RPMI8226 (cell line): ENCODE results near the gene BANK1.
A peak's percentile ranks its signal among the peaks of the same experiment; 100 is the strongest.

ENCODE experiments used
- DNase-seq: peaks from one replicate; pipeline ENCODE4 v3.0.0-alpha.2; 2015

BANK1 gene

GRCh38 chr4:101790521-101791181 lies at the start of gene BANK1:
Gene BANK1, plus strand, starts transcription at chr4:101790730. Its CDS starts 151 bp downstream, at chr4:101790881.
- DNase-seq, result peak; percentile 79

GRCh38 chr4:101753721-101754120 lies 36.8 kb upstream of the BANK1 start:
- no peak for DNase-seq

- DNase-seq, result no peak
Observed at GRCh38 chr4:101756181-101756580, 34.3 kb upstream of the BANK1 start.

- DNase-seq, result no peak
Observed at GRCh38 chr4:101761405-101761804, 29.1 kb upstream of the BANK1 start.

GRCh38 chr4:101762025-101762424 lies 28.5 kb upstream of the BANK1 start:
- no peak for DNase-seq

GRCh38 chr4:101762534-101762933 lies 28.0 kb upstream of the BANK1 start:
- no peak for DNase-seq

- no peak for DNase-seq
Observed at GRCh38 chr4:101763576-101763975, 27.0 kb upstream of the BANK1 start.

- DNase-seq, result no peak
Observed at GRCh38 chr4:101774807-101775206, 15.7 kb upstream of the BANK1 start.

GRCh38 chr4:101777431-101777830 lies 13.1 kb upstream of the BANK1 start:
- no peak for DNase-seq

GRCh38 chr4:101780284-101780683 lies 10.2 kb upstream of the BANK1 start:
- DNase-seq, result no peak

GRCh38 chr4:101782546-101782945 lies 8.0 kb upstream of the BANK1 start:
- DNase-seq, result no peak

GRCh38 chr4:101784957-101785356 lies 5.6 kb upstream of the BANK1 start:
- DNase-seq, result no peak

GRCh38 chr4:101785486-101785885 lies 5.0 kb upstream of the BANK1 start:
- DNase-seq, result no peak

GRCh38 chr4:101787701-101788316 lies 2.7 kb upstream of the BANK1 start:
- DNase-seq, result no peak

- no peak for DNase-seq
Observed at GRCh38 chr4:101791182-101791558, 640 bp downstream of the BANK1 start.

GRCh38 chr4:101792056-101792590 lies 1.6 kb downstream of the BANK1 start:
- no peak for DNase-seq

- DNase-seq, result no peak
Observed at GRCh38 chr4:101793397-101793796, 2.9 kb downstream of the BANK1 start.

- DNase-seq, result no peak
Observed at GRCh38 chr4:101794806-101795205, 4.3 kb downstream of the BANK1 start.

GRCh38 chr4:101795704-101796103 lies 5.2 kb downstream of the BANK1 start:
- no peak for DNase-seq

- DNase-seq, result no peak
Observed at GRCh38 chr4:101801958-101802357, 11.4 kb downstream of the BANK1 start.

- DNase-seq, result no peak
Observed at GRCh38 chr4:101806914-101807313, 16.4 kb downstream of the BANK1 start.

- no peak for DNase-seq
Observed at GRCh38 chr4:101807351-101807750, 16.8 kb downstream of the BANK1 start.

GRCh38 chr4:101813604-101814003 lies 23.1 kb downstream of the BANK1 start:
- DNase-seq, result no peak

GRCh38 chr4:101818362-101818761 lies 27.8 kb downstream of the BANK1 start:
- no peak for DNase-seq

GRCh38 chr4:101823864-101824263 lies 33.3 kb downstream of the BANK1 start:
- DNase-seq, result no peak
